NB4 (cell line): ENCODE measurements around the gene CCR7.

Experiments used
- DNase-seq: peaks from one replicate; pipeline ENCODE4 v3.0.0; 2010; ENCODE audit warnings: low read depth
- H3K4me3 ChIP-seq: one replicate; pipeline ENCODE4 v1.5.1; 2011; ENCODE audit warnings: mild to moderate bottlenecking, low read depth, low read length, moderate library complexity
- CTCF ChIP-seq: IDR thresholded peaks from one replicate; pipeline ENCODE4 v1.5.1; 2012; ENCODE audit warnings: low read depth, low read length
- MAX ChIP-seq: IDR thresholded peaks from 2 replicates; pipeline ENCODE4 v1.6.1; 2011; ENCODE audit warnings: low read depth, low read length
- MYC ChIP-seq: IDR thresholded peaks from 2 replicates; pipeline ENCODE4 v1.6.1; 2011; ENCODE audit warnings: low read depth, low read length
- POLR2A ChIP-seq: IDR thresholded peaks from 2 replicates; pipeline ENCODE4 v1.6.1; 2011; ENCODE audit warnings: mild to moderate bottlenecking; ENCODE audit not compliant: insufficient read length; ENCODE audit errors: extremely low read depth

The CCR7 gene

GRCh38 chr17:40542558-40543411 is 22.5 kb downstream of the CCR7 start:
- H3K4me3 ChIP-seq, result no peak overlapping the region
- no peak for TF ChIP-seq POLR2A
- TF ChIP-seq CTCF, result no peak
- no peak for TF ChIP-seq MYC
- TF ChIP-seq MAX, result no peak
- no peak for DNase-seq

GRCh38 chr17:40541873-40542557 is 23.3 kb downstream of the CCR7 start:
- TF ChIP-seq MYC, result no peak
- TF ChIP-seq CTCF, result no peak
- TF ChIP-seq POLR2A, result no peak
- no peak for TF ChIP-seq MAX
- no peak for DNase-seq
- no peak overlapping the region for H3K4me3 ChIP-seq

GRCh38 chr17:40541060-40541872 is 24.0 kb downstream of the CCR7 start:
- TF ChIP-seq MAX (no peak), MYC (no peak), POLR2A (no peak), CTCF (no peak)
- H3K4me3 ChIP-seq, result no peak overlapping the region
- no peak for DNase-seq

- TF ChIP-seq POLR2A, result no peak
- TF ChIP-seq MYC, result no peak
- TF ChIP-seq CTCF, result no peak
- no peak for TF ChIP-seq MAX
Observed at GRCh38 chr17:40540448-40540847, 24.8 kb downstream of the CCR7 start.

GRCh38 chr17:40539711-40540411 is 25.4 kb downstream of the CCR7 start:
- no peak for DNase-seq
- TF ChIP-seq MYC (no peak), POLR2A (no peak), MAX (no peak), CTCF (no peak)
- H3K4me3 ChIP-seq, result no peak overlapping the region

More at GRCh38 chr17:40540448-40540847, 24.8 kb downstream of the CCR7 start:
- DNase-seq, result no peak
- H3K4me3 ChIP-seq, result no peak overlapping the region
